Neuron (in vitro differentiated cells): ENCODE measurements around the gene ZSCAN20.

Experiments used
- H2AFZ ChIP-seq: one replicate; pipeline ENCODE4 v1.6.1; 2013; ENCODE audit warnings: low read depth, mild to moderate bottlenecking, inconsistent platforms, low read length, moderate library complexity
- H3K27me3 ChIP-seq: one replicate; pipeline ENCODE4 v1.6.1; 2013; ENCODE audit warnings: low read length; ENCODE audit not compliant: insufficient read depth
- H3K36me3 ChIP-seq: one replicate; pipeline ENCODE4 v1.6.1; 2013; ENCODE audit warnings: low read length; ENCODE audit not compliant: insufficient read depth
- H3K4me1 ChIP-seq: one replicate; pipeline ENCODE4 v1.6.1; 2013; ENCODE audit warnings: low read length; ENCODE audit not compliant: insufficient read depth
- H3K4me3 ChIP-seq: 2 replicates; pipeline ENCODE4 v1.5.1; 2013; ENCODE audit warnings: mild to moderate bottlenecking, low read length, moderate library complexity
- H3K9me3 ChIP-seq: one replicate; pipeline ENCODE4 v1.6.1; 2013; ENCODE audit warnings: low read length

The ZSCAN20 gene

GRCh38 chr1:33455539-33456501, 16.6 kb upstream of the ZSCAN20 start:
- Histone ChIP-seq H3K36me3 (no peaks in the 10 kb centered on the region), H2AFZ (peak overlapping the region; percentile 46), H3K9me3 (peaks cover 2% of the 10 kb centered on the region), H3K4me1 (peaks cover 17% of the 10 kb centered on the region), H3K27me3 (no peaks in the 10 kb centered on the region), H3K4me3 (no peak overlapping the region)

GRCh38 chr1:33456502-33456886, 16.0 kb upstream of the ZSCAN20 start:
- H2AFZ ChIP-seq = no peak overlapping the region
- peaks cover 2% of the 10 kb centered on the region for H3K9me3 ChIP-seq
- no peak overlapping the region for H3K4me3 ChIP-seq
- H3K27me3 ChIP-seq = no peaks in the 10 kb centered on the region
- H3K36me3 ChIP-seq = no peaks in the 10 kb centered on the region
- H3K4me1 ChIP-seq = peaks cover 17% of the 10 kb centered on the region

- Histone ChIP-seq H3K36me3 (no peaks in the 10 kb centered on the region), H3K27me3 (no peaks in the 10 kb centered on the region), H3K4me3 (no peak overlapping the region), H2AFZ (no peak overlapping the region), H3K4me1 (peaks cover 5% of the 10 kb centered on the region), H3K9me3 (no peaks in the 10 kb centered on the region)
Observed at GRCh38 chr1:33459691-33460090, 12.8 kb upstream of the ZSCAN20 start.

- Histone ChIP-seq H2AFZ (no peak overlapping the region), H3K4me1 (peaks cover 5% of the 10 kb centered on the region), H3K27me3 (no peaks in the 10 kb centered on the region), H3K9me3 (no peaks in the 10 kb centered on the region), H3K36me3 (no peaks in the 10 kb centered on the region), H3K4me3 (no peak overlapping the region)
Observed at GRCh38 chr1:33460144-33460543, 12.3 kb upstream of the ZSCAN20 start.

GRCh38 chr1:33460947-33461629, 11.4 kb upstream of the ZSCAN20 start:
- Histone ChIP-seq H3K27me3 (no peaks in the 10 kb centered on the region), H3K9me3 (no peaks in the 10 kb centered on the region), H3K36me3 (no peaks in the 10 kb centered on the region), H2AFZ (no peak overlapping the region), H3K4me3 (no peak overlapping the region), H3K4me1 (no peaks in the 10 kb centered on the region)

GRCh38 chr1:33462405-33463164, 9.9 kb upstream of the ZSCAN20 start:
- Histone ChIP-seq H3K9me3 (peaks cover 3% of the 10 kb centered on the region), H3K4me3 (no peak overlapping the region), H3K27me3 (no peaks in the 10 kb centered on the region), H2AFZ (no peak overlapping the region), H3K4me1 (no peaks in the 10 kb centered on the region), H3K36me3 (no peaks in the 10 kb centered on the region)

- Histone ChIP-seq H3K4me3 (no peak overlapping the region), H3K36me3 (no peaks in the 10 kb centered on the region), H2AFZ (no peak overlapping the region), H3K4me1 (peaks cover 4% of the 10 kb centered on the region), H3K9me3 (peaks cover 3% of the 10 kb centered on the region), H3K27me3 (no peaks in the 10 kb centered on the region)
Observed at GRCh38 chr1:33464552-33464951, 7.9 kb upstream of the ZSCAN20 start.

- H3K4me3 ChIP-seq = no peak overlapping the region
- H3K36me3 ChIP-seq = no peaks in the 10 kb centered on the region
- H3K27me3 ChIP-seq = no peaks in the 10 kb centered on the region
Observed at GRCh38 chr1:33465316-33465715, 7.1 kb upstream of the ZSCAN20 start.

GRCh38 chr1:33466159-33466558, 6.3 kb upstream of the ZSCAN20 start:
- Histone ChIP-seq H3K4me3 (no peak overlapping the region), H2AFZ (no peak overlapping the region), H3K4me1 (peaks cover 13% of the 10 kb centered on the region), H3K27me3 (no peaks in the 10 kb centered on the region), H3K9me3 (peaks cover 3% of the 10 kb centered on the region), H3K36me3 (no peaks in the 10 kb centered on the region)

More at GRCh38 chr1:33465316-33465715, 7.1 kb upstream of the ZSCAN20 start:
- Histone ChIP-seq H2AFZ (no peak overlapping the region), H3K4me1 (peaks cover 7% of the 10 kb centered on the region), H3K9me3 (peaks cover 3% of the 10 kb centered on the region)

GRCh38 chr1:33468011-33468410, 4.4 kb upstream of the ZSCAN20 start:
- peaks cover 3% of the 10 kb centered on the region for H3K9me3 ChIP-seq
- no peaks in the 10 kb centered on the region for H3K36me3 ChIP-seq
- no peaks in the 10 kb centered on the region for H3K27me3 ChIP-seq
- no peak overlapping the region for H2AFZ ChIP-seq
- peaks cover 18% of the 10 kb centered on the region for H3K4me1 ChIP-seq
- H3K4me3 ChIP-seq = no peak overlapping the region

GRCh38 chr1:33468531-33468930, 3.9 kb upstream of the ZSCAN20 start:
- Histone ChIP-seq H3K4me3 (no peak overlapping the region), H3K27me3 (no peaks in the 10 kb centered on the region), H3K9me3 (peaks cover 3% of the 10 kb centered on the region), H3K4me1 (peaks cover 23% of the 10 kb centered on the region), H3K36me3 (no peaks in the 10 kb centered on the region), H2AFZ (no peak overlapping the region)

GRCh38 chr1:33468967-33469366, 3.5 kb upstream of the ZSCAN20 start:
- Histone ChIP-seq H3K4me1 (peaks cover 25% of the 10 kb centered on the region), H3K4me3 (no peak overlapping the region), H3K27me3 (no peaks in the 10 kb centered on the region), H2AFZ (no peak overlapping the region), H3K36me3 (no peaks in the 10 kb centered on the region), H3K9me3 (peaks cover 3% of the 10 kb centered on the region)

GRCh38 chr1:33469691-33470090, 2.8 kb upstream of the ZSCAN20 start:
- Histone ChIP-seq H3K9me3 (peaks cover 3% of the 10 kb centered on the region), H3K4me3 (no peak overlapping the region), H3K27me3 (no peaks in the 10 kb centered on the region), H3K4me1 (peaks cover 25% of the 10 kb centered on the region), H3K36me3 (no peaks in the 10 kb centered on the region), H2AFZ (peak overlapping the region; percentile 60)
